HepG2 (cell line): ENCODE data around the gene BRCA1. TPM values are rescaled to one million over a fixed set of nuclear protein-coding genes. Genes with fewer than 3 reads are reported as not detected.

Source experiments
- CEBPB ChIP-seq: IDR thresholded peaks from 2 replicates; pipeline ENCODE4 v1.6.1; 2011; ENCODE audit warnings: low read depth, low read length, improper control_type of control experiment, borderline replicate concordance
- GPBP1L1 ChIP-seq: sonication (generic); formaldehyde crosslinking; IDR thresholded peaks from 2 replicates; pipeline ENCODE4 v1.5.0; 2020; ENCODE audit warnings: mild to moderate bottlenecking, missing genetic modification reagents
- HES4 ChIP-seq: sonication (generic); formaldehyde crosslinking; IDR thresholded peaks from 2 replicates; pipeline ENCODE4 v1.9.0; 2021; ENCODE audit warnings: mild to moderate bottlenecking, missing genetic modification reagents, borderline replicate concordance
- JUNB ChIP-seq: sonication (generic); formaldehyde crosslinking; IDR thresholded peaks from 2 replicates; pipeline ENCODE4 v1.8.0; 2022; ENCODE audit warnings: missing genetic modification reagents, mild to moderate bottlenecking, borderline replicate concordance
- KAT2B ChIP-seq: fragments of 150-350 bp; IDR thresholded peaks from 2 replicates; pipeline ENCODE4 v1.6.1; 2014; ENCODE audit warnings: low read depth, low read length, borderline replicate concordance
- KLF11 ChIP-seq: IDR thresholded peaks from 2 replicates; pipeline ENCODE4 v1.6.1; 2016; ENCODE audit warnings: missing compliant biosample characterization
- MXI1 ChIP-seq: IDR thresholded peaks from 3 replicates; pipeline ENCODE4 v1.6.1; 2012; ENCODE audit warnings: low read depth, low read length, inconsistent platforms, borderline replicate concordance
- POGZ ChIP-seq: sonication (generic); formaldehyde crosslinking; IDR thresholded peaks from 2 replicates; pipeline ENCODE4 v1.4.0; 2020; ENCODE audit warnings: mild to moderate bottlenecking, missing genetic modification reagents
- SMARCC2 ChIP-seq: fragments of 450-650 bp; IDR thresholded peaks from 2 replicates; pipeline ENCODE4 v1.6.1; 2017; ENCODE audit warnings: antibody characterized with exemption, mild to moderate bottlenecking
- SNAPC2 ChIP-seq: sonication (generic); formaldehyde crosslinking; IDR thresholded peaks from 2 replicates; pipeline ENCODE4 v1.8.1; 2022; ENCODE audit warnings: mild to moderate bottlenecking, missing genetic modification reagents
- TMF1 ChIP-seq: sonication (generic); formaldehyde crosslinking; IDR thresholded peaks from 2 replicates; pipeline ENCODE4 v1.8.1; 2022; ENCODE audit warnings: low read depth, missing genetic modification reagents
- ZBTB38 ChIP-seq: sonication (generic); formaldehyde crosslinking; IDR thresholded peaks from 2 replicates; pipeline ENCODE4 v1.5.1; 2020; ENCODE audit warnings: mild to moderate bottlenecking, missing genetic modification reagents
- ZKSCAN5 ChIP-seq: sonication (generic); formaldehyde crosslinking; IDR thresholded peaks from 2 replicates; pipeline ENCODE4 v1.5.1; 2020; ENCODE audit warnings: mild to moderate bottlenecking, missing genetic modification reagents
- ZMAT3 ChIP-seq: sonication (generic); formaldehyde crosslinking; conservative IDR thresholded peaks from 2 replicates; pipeline ENCODE4 v1.7.0; 2021; ENCODE audit warnings: missing genetic modification reagents
- ZMYM3 ChIP-seq: sonication (generic); formaldehyde crosslinking; IDR thresholded peaks from 2 replicates; pipeline ENCODE4 v1.5.1; 2020; ENCODE audit warnings: mild to moderate bottlenecking, missing genetic modification reagents
- ZNF138 ChIP-seq: sonication (generic); formaldehyde crosslinking; IDR thresholded peaks from 2 replicates; pipeline ENCODE4 v1.5.0; 2020; ENCODE audit warnings: mild to moderate bottlenecking, low read depth, missing genetic modification reagents
- ZNF17 ChIP-seq: sonication (generic); formaldehyde crosslinking; IDR thresholded peaks from 2 replicates; pipeline ENCODE4 v1.5.0; 2020; ENCODE audit warnings: mild to moderate bottlenecking, missing genetic modification reagents
- ZNF18 ChIP-seq: sonication (generic); formaldehyde crosslinking; IDR thresholded peaks from 2 replicates; pipeline ENCODE4 v1.8.0; 2022; ENCODE audit warnings: mild to moderate bottlenecking, missing genetic modification reagents; ENCODE audit not compliant: insufficient replicate concordance
- ZNF180 ChIP-seq: sonication (generic); formaldehyde crosslinking; IDR thresholded peaks from 2 replicates; pipeline ENCODE4 v1.4.0; 2020; ENCODE audit warnings: low read depth, missing genetic modification reagents, borderline replicate concordance
- ZNF333 ChIP-seq: sonication (generic); formaldehyde crosslinking; IDR thresholded peaks from 2 replicates; pipeline ENCODE4 v1.4.0; 2020; ENCODE audit warnings: mild to moderate bottlenecking, missing genetic modification reagents, borderline replicate concordance
- ZNF367 ChIP-seq: sonication (generic); formaldehyde crosslinking; IDR thresholded peaks from 2 replicates; pipeline ENCODE4 v1.4.0; 2020; ENCODE audit warnings: missing genetic modification reagents, borderline replicate concordance
- ZNF879 ChIP-seq: sonication (generic); formaldehyde crosslinking; IDR thresholded peaks from 2 replicates; pipeline ENCODE4 v1.8.1; 2023; ENCODE audit warnings: missing genetic modification reagents
- ZSCAN31 ChIP-seq: sonication (generic); formaldehyde crosslinking; IDR thresholded peaks from 2 replicates; pipeline ENCODE4 v1.5.0; 2020; ENCODE audit warnings: low read depth, mild to moderate bottlenecking, missing genetic modification reagents
- polyA plus RNA-seq, 8 experiments: library from polyadenylated mRNA; depleted of rRNA in 3 of 8; stranded (reverse) in 7 of 8; unstranded in 1 of 8; fragments of >200 nt; fragmentation: Illumina TruSeq in 4 of 8; extraction: Trizol in 4 of 8; gene quantifications; 2 replicates each; pipeline versions ENCODE4 v1.2.1 to v1.2.3, GENCODE V29; 2011 to 2016; ENCODE audit warnings: low read depth in 4 of 8, missing spikeins in 1 of 8, mixed read lengths in 1 of 8; ENCODE audit not compliant: insufficient read depth in 1 of 8
- total RNA-seq, 5 experiments: library from RNA; depleted of rRNA; stranded (reverse); fragments of >200 nt; fragmentation: Illumina TruSeq; extraction: Trizol; gene quantifications; 2 replicates each; pipeline ENCODE4 v1.2.3, GENCODE V29; 2016; ENCODE audit warnings: low read depth in 1 of 5
- TF ChIP-seq, protein P1 (sequence below): sonication (generic); formaldehyde crosslinking; IDR thresholded peaks from 2 replicates; pipeline ENCODE4 v1.5.0; 2020; ENCODE audit warnings: missing genetic modification reagents, mild to moderate bottlenecking, borderline replicate concordance
- TF ChIP-seq, protein P2 (sequence below): sonication (generic); formaldehyde crosslinking; IDR thresholded peaks from 2 replicates; pipeline ENCODE4 v1.4.0; 2020; ENCODE audit warnings: mild to moderate bottlenecking, missing genetic modification reagents

Gene BRCA1
- total and polyA plus RNA-seq, 2 of the 13 experiments (the other 11 are each of a cell fraction or from before 2014, with no cell fraction given): 13.3 to 37.5 TPM

- peak; percentile 98 for TF ChIP-seq ZNF138 (CRISPR knock-in tag)
- TF ChIP-seq POGZ (CRISPR knock-in tag): peak; percentile 94
- TF ChIP-seq ZNF180: no peak
- TF ChIP-seq ZKSCAN5 (CRISPR knock-in tag): peak; percentile 72; the same call in 1 of the 2 replicates
- TF ChIP-seq ZNF879: no peak; the same call in 1 of the 2 replicates
- no peak for TF ChIP-seq JUNB
- TF ChIP-seq ZNF17 (CRISPR knock-in tag): no peak
- TF ChIP-seq ZMAT3: peak; percentile 96
- peak; percentile 95 for TF ChIP-seq ZBTB38 (CRISPR knock-in tag)
- TF ChIP-seq, protein P1, sequence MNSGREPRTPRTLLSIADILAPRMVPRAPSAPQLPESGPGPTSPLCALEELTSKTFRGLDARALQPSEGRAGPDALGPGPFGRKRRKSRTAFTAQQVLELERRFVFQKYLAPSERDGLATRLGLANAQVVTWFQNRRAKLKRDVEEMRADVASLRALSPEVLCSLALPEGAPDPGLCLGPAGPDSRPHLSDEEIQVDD (CRISPR knock-in tag): peak; percentile 50; the same call in 1 of the 2 replicates
- peak; percentile 96; the same call in 1 of the 2 replicates for TF ChIP-seq SNAPC2 (CRISPR knock-in tag)
- TF ChIP-seq MXI1: peak; percentile 97; the same call in 2 of the 3 replicates
- no peak for TF ChIP-seq SMARCC2
- peak; percentile 86 for TF ChIP-seq ZMYM3
- no peak for TF ChIP-seq CEBPB
- TF ChIP-seq ZNF333 (CRISPR knock-in tag): peak; percentile 52; the same call in 1 of the 2 replicates
- TF ChIP-seq KLF11 (CRISPR knock-in tag): peak; percentile 95
- peak; percentile 98 for TF ChIP-seq ZSCAN31 (CRISPR knock-in tag)
- TF ChIP-seq, protein P2, sequence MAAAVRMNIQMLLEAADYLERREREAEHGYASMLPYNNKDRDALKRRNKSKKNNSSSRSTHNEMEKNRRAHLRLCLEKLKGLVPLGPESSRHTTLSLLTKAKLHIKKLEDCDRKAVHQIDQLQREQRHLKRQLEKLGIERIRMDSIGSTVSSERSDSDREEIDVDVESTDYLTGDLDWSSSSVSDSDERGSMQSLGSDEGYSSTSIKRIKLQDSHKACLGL (CRISPR knock-in tag): peak; percentile 92
- peak; percentile 80; the same call in 1 of the 2 replicates for TF ChIP-seq TMF1 (CRISPR knock-in tag)
- no peak; the same call in none of the 2 replicates for TF ChIP-seq ZNF367 (CRISPR knock-in tag)
- TF ChIP-seq ZNF18 (CRISPR knock-in tag): peak; percentile 95
- peak; percentile 66; the same call in 1 of the 2 replicates for TF ChIP-seq HES4
- TF ChIP-seq KAT2B: no peak
- no peak for TF ChIP-seq GPBP1L1 (CRISPR knock-in tag)
Observed at GRCh38 chr17:42997984-42998938, 126.9 kb downstream of the BRCA1 start, which contains the start of gene RPL27 (continued).
